PC-9 (cell line): Measurements from ENCODE around the gene DOHH. TPM values are rescaled to one million over a fixed set of nuclear protein-coding genes. Genes with fewer than 3 reads are reported as not detected.
"Not testable (repeated sequence)": the region's sequence is repeated elsewhere in the genome, so short reads cannot be mapped to it uniquely, and the experiment has no call there.

Experiments used
- BruUV-seq: library from RNA; stranded (reverse); fragments of 400-500 nt; replicated peaks from 2 replicates; lab custom pipeline; 2021; lab: Mats Ljungman, UMichigan
- CTCF ChIA-PET: fragments of 300-600 bp; sonication (Branson Sonifier 250); formaldehyde crosslinking; loops from one replicate; lab custom pipeline; 2022; ENCODE audit warnings: antibody characterized with exemption; lab: Charles Lee
- POLR2A ChIA-PET: fragments of 300-600 bp; sonication (Branson Sonifier 250); formaldehyde crosslinking; loops from one replicate; lab custom pipeline; 2022; ENCODE audit warnings: antibody characterized with exemption; ENCODE audit not compliant: unreplicated experiment; lab: Charles Lee
- DNase-seq, 2 experiments: peaks; one replicate each; pipeline versions ENCODE4 v3.0.0 to v3.0.0-alpha.2; 2015 to 2022; ENCODE audit warnings: mixed read lengths in 1 of 2
- H2AFZ ChIP-seq: fragments of 200-600 bp; sonication (generic); 2 replicates; pipeline ENCODE4 v1.8.1; 2017; ENCODE audit warnings: antibody characterized with exemption
- H3F3A ChIP-seq: fragments of 200-600 bp; sonication (generic); 2 replicates; pipeline ENCODE4 v1.8.1; 2017; ENCODE audit warnings: antibody characterized with exemption, mild to moderate bottlenecking, low read depth; ENCODE audit not compliant: insufficient read depth
- H3K27ac ChIP-seq: fragments of 200-600 bp; sonication (generic); 2 replicates; pipeline ENCODE4 v1.6.1; 2016; ENCODE audit warnings: mixed run types
- H3K27me3 ChIP-seq: fragments of 200-600 bp; sonication (generic); 2 replicates; pipeline ENCODE4 v1.6.1; 2016; ENCODE audit warnings: low read depth, mixed run types; ENCODE audit not compliant: insufficient read depth
- H3K36me3 ChIP-seq: fragments of 200-600 bp; sonication (generic); 2 replicates; pipeline ENCODE4 v1.6.1; 2016; ENCODE audit warnings: low read depth, mixed run types
- H3K4me1 ChIP-seq: fragments of 200-600 bp; sonication (generic); replicated peaks from 2 replicates; pipeline ENCODE4 v1.6.1; 2016; ENCODE audit warnings: mixed run types; ENCODE audit not compliant: insufficient read depth
- H3K4me2 ChIP-seq: fragments of 200-600 bp; sonication (generic); 2 replicates; pipeline ENCODE4 v1.6.1; 2017; ENCODE audit warnings: mixed run types
- H3K4me3 ChIP-seq: fragments of 200-600 bp; sonication (generic); 2 replicates; pipeline ENCODE4 v1.6.1; 2016; ENCODE audit warnings: mixed run types
- H3K79me2 ChIP-seq: fragments of 200-600 bp; sonication (generic); 2 replicates; pipeline ENCODE4 v1.6.1; 2017; ENCODE audit warnings: low read depth, mixed run types
- H3K9me2 ChIP-seq: fragments of 200-600 bp; sonication (generic); 2 replicates; pipeline ENCODE4 v1.8.1; 2017; ENCODE audit warnings: mild to moderate bottlenecking; ENCODE audit not compliant: insufficient read depth
- H3K9me3 ChIP-seq: fragments of 200-600 bp; sonication (generic); 2 replicates; pipeline ENCODE4 v1.8.1; 2016; ENCODE audit warnings: low read depth; ENCODE audit not compliant: insufficient read depth
- H4K20me1 ChIP-seq: fragments of 200-600 bp; sonication (generic); 2 replicates; pipeline ENCODE4 v1.8.1; 2017; ENCODE audit not compliant: insufficient read depth
- CTCF ChIP-seq: fragments of 200-600 bp; sonication (generic); conservative IDR thresholded peaks from 2 replicates; pipeline ENCODE4 v1.6.1; 2017; ENCODE audit warnings: mixed run types, antibody characterized with exemption, mild to moderate bottlenecking, moderate library complexity
- EZH2 ChIP-seq: fragments of 200-600 bp; sonication (generic); IDR thresholded peaks from 2 replicates; pipeline ENCODE4 v1.8.0; 2017; ENCODE audit warnings: antibody characterized with exemption, low read depth
- intact Hi-C: fragments of 100-400 bp; cut with micrococcal nuclease; formaldehyde crosslinking; loops from one replicate; pipeline ENCODE4 v1.10.0; 2022; ENCODE audit not compliant: unreplicated experiment
- total RNA-seq: library from RNA; stranded (reverse); gene quantifications from 2 replicates; pipeline ENCODE4 v1.2.3, GENCODE V29; 2021

The DOHH gene
- total RNA-seq, 1 experiment from 2014 or later, result 7.7 TPM

GRCh38 chr19:3530389-3530788 lies 29.9 kb upstream of the DOHH start:
- H4K20me1 ChIP-seq, result no peaks in the 10 kb centered on the region
- H2AFZ ChIP-seq, result no peak overlapping the region
- no peak overlapping the region for H3K4me2 ChIP-seq
- ChIA-PET CTCF (no interaction called here), POLR2A (no interaction called here)
- no peaks in the 10 kb centered on the region for H3K27me3 ChIP-seq
- TF ChIP-seq EZH2 (no peak), CTCF (no peak)
- no peaks in the 10 kb centered on the region for H3K9me3 ChIP-seq
- no peaks in the 10 kb centered on the region for H3K36me3 ChIP-seq
- BruUV-seq, result no TSS peak
- no peak for DNase-seq
- H3K4me1 ChIP-seq, result no peaks in the 10 kb centered on the region
- no peak overlapping the region for H3K27ac ChIP-seq
- no peaks in the 10 kb centered on the region for H3K79me2 ChIP-seq
- H3K9me2 ChIP-seq, result no peaks in the 10 kb centered on the region
- no peaks in the 10 kb centered on the region for H3F3A ChIP-seq
- intact Hi-C loops, result no loop called here
- H3K4me3 ChIP-seq, result no peak overlapping the region

GRCh38 chr19:3529299-3529698 lies 28.8 kb upstream of the DOHH start:
- H3K27ac ChIP-seq, DNase-seq, BruUV-seq, H3K27me3 ChIP-seq, H3K9me2 ChIP-seq, H3K79me2 ChIP-seq, H3K4me1 ChIP-seq, H4K20me1 ChIP-seq, H3F3A ChIP-seq, POLR2A ChIA-PET, H3K36me3 ChIP-seq, H3K9me3 ChIP-seq, H3K4me2 ChIP-seq, intact Hi-C loops, H3K4me3 ChIP-seq, CTCF ChIA-PET, H2AFZ ChIP-seq: not testable (repeated sequence)

GRCh38 chr19:3528539-3529211 lies 28.2 kb upstream of the DOHH start:
- DNase-seq, result no peak
- H4K20me1 ChIP-seq, result no peaks in the 10 kb centered on the region
- no peaks in the 10 kb centered on the region for H3K27me3 ChIP-seq
- ChIA-PET POLR2A (no interaction called here), CTCF (no interaction called here)
- no peaks in the 10 kb centered on the region for H3F3A ChIP-seq
- no peak for TF ChIP-seq CTCF
- no peak for TF ChIP-seq EZH2
- no peaks in the 10 kb centered on the region for H3K36me3 ChIP-seq
- no peak overlapping the region for H3K4me2 ChIP-seq
- H3K4me3 ChIP-seq, result no peak overlapping the region
- H3K4me1 ChIP-seq, result no peaks in the 10 kb centered on the region
- no peak overlapping the region for H2AFZ ChIP-seq
- intact Hi-C loops, result no loop called here
- no peaks in the 10 kb centered on the region for H3K9me2 ChIP-seq
- H3K9me3 ChIP-seq, result no peaks in the 10 kb centered on the region
- H3K27ac ChIP-seq, result no peak overlapping the region
- no TSS peak for BruUV-seq
- H3K79me2 ChIP-seq, result no peaks in the 10 kb centered on the region

GRCh38 chr19:3528080-3528479 lies 27.6 kb upstream of the DOHH start:
- no peaks in the 10 kb centered on the region for H3K4me1 ChIP-seq
- TF ChIP-seq EZH2 (no peak), CTCF (no peak)
- intact Hi-C loops, result no loop called here
- BruUV-seq, result no TSS peak
- H3K27ac ChIP-seq, result no peak overlapping the region
- no peaks in the 10 kb centered on the region for H3K9me3 ChIP-seq
- H3K79me2 ChIP-seq, result no peaks in the 10 kb centered on the region
- H3K9me2 ChIP-seq, result no peaks in the 10 kb centered on the region
- ChIA-PET CTCF (no interaction called here), POLR2A (no interaction called here)
- no peaks in the 10 kb centered on the region for H4K20me1 ChIP-seq
- H3K4me3 ChIP-seq, result no peak overlapping the region
- H2AFZ ChIP-seq, result no peak overlapping the region
- no peaks in the 10 kb centered on the region for H3K36me3 ChIP-seq
- H3K4me2 ChIP-seq, result no peak overlapping the region
- H3F3A ChIP-seq, result no peaks in the 10 kb centered on the region
- H3K27me3 ChIP-seq, result no peaks in the 10 kb centered on the region
- DNase-seq, result no peak
